Activated T-helper 17 cell treated with anti-CD3 and anti-CD28 coated beads, Interleukin-2, amount 50 U/mL, for 72 hours (primary cell): ENCODE data around the gene MITF. TPM values are rescaled to one million over a fixed set of nuclear protein-coding genes. Genes with fewer than 3 reads are reported as not detected.

Experiments
- ATAC-seq: fragments of 150-1000 bp; cut with Tn5 transposase; replicated peaks from 2 replicates; pipeline ENCODE4 v1.10.0; 2021; ENCODE audit warnings: mild to moderate bottlenecking, moderate library complexity
- H3K27ac Mint-ChIP-seq: one replicate; pipeline ENCODE4 v1.8.0; 2022; ENCODE audit warnings: mixed read lengths
- H3K27me3 Mint-ChIP-seq: one replicate; pipeline ENCODE4 v1.8.0; 2022; ENCODE audit warnings: mixed read lengths
- H3K36me3 Mint-ChIP-seq: one replicate; pipeline ENCODE4 v1.8.0; 2022; ENCODE audit warnings: low read depth, mild to moderate bottlenecking, mixed read lengths
- H3K4me1 Mint-ChIP-seq: one replicate; pipeline ENCODE4 v1.8.0; 2022; ENCODE audit warnings: mixed read lengths
- H3K4me3 Mint-ChIP-seq: one replicate; pipeline ENCODE4 v1.8.0; 2022; ENCODE audit warnings: mild to moderate bottlenecking, mixed read lengths
- H3K9me3 Mint-ChIP-seq: one replicate; pipeline ENCODE4 v1.8.0; 2022; ENCODE audit warnings: mixed read lengths
- total RNA-seq, 2 donors: library from RNA; stranded (reverse); gene quantifications; one replicate each; pipeline ENCODE4 v1.2.3, GENCODE V29; 2022

Gene MITF
- not detected for total RNA-seq

- no peak within 1 kb of the TSS for H3K4me3 Mint-ChIP-seq
Measured at GRCh38 chr3:69739204-69740102, at the start of gene MITF. TSS of gene MITF (plus strand) at chr3:69739464. CDS start at chr3:69739598, 134 bp downstream.

GRCh38 chr3:69691860-69692259 lies 47.4 kb upstream of the MITF start:
- Mint-ChIP-seq H3K9me3 (no peaks in the 10 kb centered on the region), H3K4me3 (no peak overlapping the region), H3K27me3 (peaks cover 5% of the 10 kb centered on the region), H3K27ac (no peak overlapping the region), H3K36me3 (no peaks in the 10 kb centered on the region), H3K4me1 (no peaks in the 10 kb centered on the region)
- no peak for ATAC-seq

More at GRCh38 chr3:69739204-69740102, at the start of gene MITF:
- Mint-ChIP-seq H3K27ac (no peak within 1 kb of the TSS), H3K4me1 (no peaks in the 10 kb centered on the region), H3K27me3 (peaks cover 42% of the 10 kb centered on the region), H3K9me3 (no peaks in the 10 kb centered on the region), H3K36me3 (no peaks in the 10 kb centered on the region)
- ATAC-seq, result no peak

- no peak for ATAC-seq
- Mint-ChIP-seq H3K27me3 (peaks cover 5% of the 10 kb centered on the region), H3K4me3 (no peak overlapping the region), H3K27ac (no peak overlapping the region), H3K36me3 (no peaks in the 10 kb centered on the region), H3K9me3 (no peaks in the 10 kb centered on the region), H3K4me1 (no peaks in the 10 kb centered on the region)
Measured at GRCh38 chr3:69692761-69693160, 46.5 kb upstream of the MITF start.

GRCh38 chr3:69695443-69695842 lies 43.8 kb upstream of the MITF start:
- peaks cover 5% of the 10 kb centered on the region for H3K27me3 Mint-ChIP-seq
- no peaks in the 10 kb centered on the region for H3K36me3 Mint-ChIP-seq
- no peaks in the 10 kb centered on the region for H3K9me3 Mint-ChIP-seq
- H3K4me3 Mint-ChIP-seq, result no peak overlapping the region
- no peak overlapping the region for H3K27ac Mint-ChIP-seq
- no peak for ATAC-seq
- H3K4me1 Mint-ChIP-seq, result no peaks in the 10 kb centered on the region

GRCh38 chr3:69695933-69696332 lies 43.3 kb upstream of the MITF start:
- Mint-ChIP-seq H3K36me3 (no peaks in the 10 kb centered on the region), H3K4me1 (no peaks in the 10 kb centered on the region), H3K4me3 (no peak overlapping the region), H3K27me3 (peaks cover 5% of the 10 kb centered on the region), H3K9me3 (no peaks in the 10 kb centered on the region), H3K27ac (no peak overlapping the region)
- ATAC-seq, result no peak

GRCh38 chr3:69696367-69696766 lies 42.9 kb upstream of the MITF start:
- H3K36me3 Mint-ChIP-seq, result no peaks in the 10 kb centered on the region
- no peak for ATAC-seq
- no peak overlapping the region for H3K4me3 Mint-ChIP-seq
- peaks cover 3% of the 10 kb centered on the region for H3K9me3 Mint-ChIP-seq
- no peaks in the 10 kb centered on the region for H3K4me1 Mint-ChIP-seq
- H3K27me3 Mint-ChIP-seq, result peaks cover 5% of the 10 kb centered on the region
- H3K27ac Mint-ChIP-seq, result no peak overlapping the region

- Mint-ChIP-seq H3K27me3 (peaks cover 5% of the 10 kb centered on the region), H3K36me3 (no peaks in the 10 kb centered on the region), H3K4me1 (no peaks in the 10 kb centered on the region), H3K27ac (no peak overlapping the region), H3K4me3 (no peak overlapping the region), H3K9me3 (peaks cover 6% of the 10 kb centered on the region)
- ATAC-seq, result no peak
Measured at GRCh38 chr3:69697381-69697780, 41.9 kb upstream of the MITF start.

GRCh38 chr3:69698728-69699127 lies 40.5 kb upstream of the MITF start:
- no peak overlapping the region for H3K4me3 Mint-ChIP-seq
- no peaks in the 10 kb centered on the region for H3K36me3 Mint-ChIP-seq
- H3K9me3 Mint-ChIP-seq, result peaks cover 6% of the 10 kb centered on the region
- H3K27me3 Mint-ChIP-seq, result peaks cover 5% of the 10 kb centered on the region
- H3K4me1 Mint-ChIP-seq, result no peaks in the 10 kb centered on the region
- H3K27ac Mint-ChIP-seq, result no peak overlapping the region
- no peak for ATAC-seq

GRCh38 chr3:69699183-69699582 lies 40.1 kb upstream of the MITF start:
- Mint-ChIP-seq H3K27ac (no peak overlapping the region), H3K4me1 (no peaks in the 10 kb centered on the region), H3K4me3 (no peak overlapping the region), H3K27me3 (peaks cover 5% of the 10 kb centered on the region), H3K36me3 (no peaks in the 10 kb centered on the region), H3K9me3 (peaks cover 6% of the 10 kb centered on the region)
- no peak for ATAC-seq

GRCh38 chr3:69700949-69701348 lies 38.3 kb upstream of the MITF start:
- H3K36me3 Mint-ChIP-seq, result no peaks in the 10 kb centered on the region
- no peaks in the 10 kb centered on the region for H3K4me1 Mint-ChIP-seq
- no peak overlapping the region for H3K4me3 Mint-ChIP-seq
- peaks cover 6% of the 10 kb centered on the region for H3K9me3 Mint-ChIP-seq
- peaks cover 4% of the 10 kb centered on the region for H3K27me3 Mint-ChIP-seq
- H3K27ac Mint-ChIP-seq, result no peak overlapping the region
- ATAC-seq, result no peak

GRCh38 chr3:69710153-69710977 lies 28.9 kb upstream of the MITF start:
- H3K27me3 Mint-ChIP-seq, result peaks cover 7% of the 10 kb centered on the region
- no peaks in the 10 kb centered on the region for H3K36me3 Mint-ChIP-seq
- no peaks in the 10 kb centered on the region for H3K4me1 Mint-ChIP-seq
- H3K9me3 Mint-ChIP-seq, result peaks cover 8% of the 10 kb centered on the region
- no peak for ATAC-seq
- no peak overlapping the region for H3K4me3 Mint-ChIP-seq
- H3K27ac Mint-ChIP-seq, result no peak overlapping the region

- ATAC-seq, result no peak
- H3K4me1 Mint-ChIP-seq, result no peaks in the 10 kb centered on the region
- H3K27ac Mint-ChIP-seq, result no peak overlapping the region
- H3K36me3 Mint-ChIP-seq, result no peaks in the 10 kb centered on the region
- no peak overlapping the region for H3K4me3 Mint-ChIP-seq
- peaks cover 7% of the 10 kb centered on the region for H3K9me3 Mint-ChIP-seq
- peaks cover 5% of the 10 kb centered on the region for H3K27me3 Mint-ChIP-seq
Measured at GRCh38 chr3:69712269-69712668, 27.0 kb upstream of the MITF start.

- H3K27ac Mint-ChIP-seq, result no peak overlapping the region
- no peaks in the 10 kb centered on the region for H3K36me3 Mint-ChIP-seq
Measured at GRCh38 chr3:69712933-69713332, 26.3 kb upstream of the MITF start.

GRCh38 chr3:69715204-69715603 lies 24.1 kb upstream of the MITF start:
- Mint-ChIP-seq H3K9me3 (no peaks in the 10 kb centered on the region), H3K27ac (no peak overlapping the region), H3K36me3 (no peaks in the 10 kb centered on the region), H3K27me3 (no peaks in the 10 kb centered on the region), H3K4me3 (no peak overlapping the region), H3K4me1 (no peaks in the 10 kb centered on the region)
- no peak for ATAC-seq

More at GRCh38 chr3:69712933-69713332, 26.3 kb upstream of the MITF start:
- peaks cover 4% of the 10 kb centered on the region for H3K27me3 Mint-ChIP-seq
- no peak for ATAC-seq
- peaks cover 4% of the 10 kb centered on the region for H3K9me3 Mint-ChIP-seq
- no peak overlapping the region for H3K4me3 Mint-ChIP-seq
- no peaks in the 10 kb centered on the region for H3K4me1 Mint-ChIP-seq

- ATAC-seq, result no peak
- Mint-ChIP-seq H3K36me3 (no peaks in the 10 kb centered on the region), H3K27ac (no peak overlapping the region), H3K4me1 (no peaks in the 10 kb centered on the region), H3K4me3 (no peak overlapping the region), H3K27me3 (no peaks in the 10 kb centered on the region), H3K9me3 (no peaks in the 10 kb centered on the region)
Measured at GRCh38 chr3:69716119-69716518, 23.1 kb upstream of the MITF start.
